Colonic mucosa (tissue), 4 donors: ENCODE results near the gene BATF. TPM values are rescaled to one million over a fixed set of nuclear protein-coding genes. Genes with fewer than 3 reads are reported as not detected.

Experiments
- DNase-seq: peaks from one replicate; pipeline ENCODE4 v3.0.0-alpha.2; 2020
- H3K27ac ChIP-seq: fragments of 200-600 bp; one replicate; pipeline ENCODE4 v1.8.0; 2021
- H3K27me3 ChIP-seq: fragments of 200-600 bp; one replicate; pipeline ENCODE4 v1.8.0; 2021
- H3K36me3 ChIP-seq: fragments of 200-600 bp; one replicate; pipeline ENCODE4 v1.8.0; 2021
- H3K4me1 ChIP-seq: fragments of 200-600 bp; one replicate; pipeline ENCODE4 v1.8.0; 2021; ENCODE audit warnings: mild to moderate bottlenecking
- H3K4me3 ChIP-seq: fragments of 200-600 bp; one replicate; pipeline ENCODE4 v1.8.0; 2021
- H3K9ac ChIP-seq, 2 donors: one replicate each; pipeline ENCODE4 v1.7.0; 2013; ENCODE audit warnings: control low read depth in 2 of 2, low read depth in 2 of 2, low read length in 2 of 2
- H3K9me3 ChIP-seq: fragments of 200-600 bp; one replicate; pipeline ENCODE4 v1.8.0; 2021
- intact Hi-C: fragments of 100-400 bp; cut with DNase I; formaldehyde crosslinking; loops from one replicate; pipeline ENCODE4 v1.14.1; 2022
- total RNA-seq, 2 donors: library from RNA; stranded (reverse); fragmentation: NEBNext Ultra II Directional in 1 of 2; extraction: Animal tissue kit (Norgen Biotek cat#: 25700) in 1 of 2; gene quantifications; one replicate each; pipeline ENCODE4 v1.2.1, GENCODE V29; 2021
- TF ChIP-seq, protein P1 (sequence below): fragments of 200-600 bp; IDR thresholded peaks from one replicate; pipeline ENCODE4 v1.8.0; 2022; ENCODE audit warnings: antibody characterized with exemption, mild to moderate bottlenecking
- donor health status: healthy.
- donor health status: DM: no; HTN: no; CAD: no.
- donor health status: DM: no; HTN: no; CAD: no.

Gene BATF
- total RNA-seq, 2 donors from 2014 or later, result 0.77 to 1.3 TPM

DNA sequence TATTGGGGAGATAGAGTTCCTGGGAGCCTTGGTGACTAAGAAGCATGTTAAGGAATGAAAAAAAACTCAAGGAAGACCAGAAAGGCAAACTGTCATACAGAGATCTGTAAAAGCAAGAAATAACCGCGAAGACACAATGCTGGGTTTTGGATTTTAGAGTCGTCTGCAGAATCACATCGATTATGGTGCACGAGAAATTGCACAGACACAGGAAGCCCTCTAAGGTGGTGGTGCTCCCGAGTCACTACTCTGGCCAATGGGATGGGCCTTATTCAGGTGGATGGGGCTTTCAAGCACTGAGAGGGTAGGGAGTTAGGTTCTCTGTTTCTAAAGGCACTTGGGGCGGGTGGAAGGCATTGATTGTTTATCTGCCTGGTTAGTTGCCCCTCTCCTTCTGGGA, 45.9 kb downstream of the BATF start:
- H3K27me3 ChIP-seq, result no peaks in the 10 kb centered on the region
- no peaks in the 10 kb centered on the region for H3K36me3 ChIP-seq
- no peak overlapping the region for H3K4me3 ChIP-seq
- H3K9me3 ChIP-seq, result no peaks in the 10 kb centered on the region
- intact Hi-C loops, result no loop called here
- no peaks in the 10 kb centered on the region for H3K4me1 ChIP-seq
- DNase-seq, result no peak
- H3K9ac ChIP-seq, result no peak overlapping the region
- TF ChIP-seq, protein P1, sequence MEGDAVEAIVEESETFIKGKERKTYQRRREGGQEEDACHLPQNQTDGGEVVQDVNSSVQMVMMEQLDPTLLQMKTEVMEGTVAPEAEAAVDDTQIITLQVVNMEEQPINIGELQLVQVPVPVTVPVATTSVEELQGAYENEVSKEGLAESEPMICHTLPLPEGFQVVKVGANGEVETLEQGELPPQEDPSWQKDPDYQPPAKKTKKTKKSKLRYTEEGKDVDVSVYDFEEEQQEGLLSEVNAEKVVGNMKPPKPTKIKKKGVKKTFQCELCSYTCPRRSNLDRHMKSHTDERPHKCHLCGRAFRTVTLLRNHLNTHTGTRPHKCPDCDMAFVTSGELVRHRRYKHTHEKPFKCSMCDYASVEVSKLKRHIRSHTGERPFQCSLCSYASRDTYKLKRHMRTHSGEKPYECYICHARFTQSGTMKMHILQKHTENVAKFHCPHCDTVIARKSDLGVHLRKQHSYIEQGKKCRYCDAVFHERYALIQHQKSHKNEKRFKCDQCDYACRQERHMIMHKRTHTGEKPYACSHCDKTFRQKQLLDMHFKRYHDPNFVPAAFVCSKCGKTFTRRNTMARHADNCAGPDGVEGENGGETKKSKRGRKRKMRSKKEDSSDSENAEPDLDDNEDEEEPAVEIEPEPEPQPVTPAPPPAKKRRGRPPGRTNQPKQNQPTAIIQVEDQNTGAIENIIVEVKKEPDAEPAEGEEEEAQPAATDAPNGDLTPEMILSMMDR, result no peak
- H3K27ac ChIP-seq, result no peak overlapping the region

DNA sequence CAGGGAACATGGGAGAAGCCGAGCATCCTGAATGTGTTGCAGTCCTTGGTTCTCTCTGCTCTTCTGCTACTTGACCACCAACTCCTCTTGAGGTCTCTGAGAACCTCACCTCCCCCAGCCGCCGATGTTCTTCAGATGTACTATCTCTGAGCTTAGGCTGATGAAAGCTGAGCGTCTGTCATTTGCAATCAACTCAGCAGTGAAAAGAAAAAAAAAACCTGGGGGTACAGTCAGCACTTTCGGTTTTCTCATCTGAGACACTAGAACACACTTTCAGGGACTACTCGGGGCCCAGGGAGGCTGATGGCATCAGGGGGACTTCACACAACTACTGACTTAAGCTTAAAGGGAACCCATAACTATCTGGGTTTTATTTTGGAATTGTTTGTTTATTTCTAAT, 46.5 kb downstream of the BATF start:
- TF ChIP-seq, protein P1, result no peak
- H3K27me3 ChIP-seq, result no peaks in the 10 kb centered on the region
- H3K36me3 ChIP-seq, result no peaks in the 10 kb centered on the region
- no peaks in the 10 kb centered on the region for H3K4me1 ChIP-seq
- no peak for DNase-seq
- no peak overlapping the region for H3K4me3 ChIP-seq
- H3K27ac ChIP-seq, result no peak overlapping the region
- intact Hi-C loops, result no loop called here
- H3K9me3 ChIP-seq, result no peaks in the 10 kb centered on the region
- H3K9ac ChIP-seq, result no peak overlapping the region

DNA sequence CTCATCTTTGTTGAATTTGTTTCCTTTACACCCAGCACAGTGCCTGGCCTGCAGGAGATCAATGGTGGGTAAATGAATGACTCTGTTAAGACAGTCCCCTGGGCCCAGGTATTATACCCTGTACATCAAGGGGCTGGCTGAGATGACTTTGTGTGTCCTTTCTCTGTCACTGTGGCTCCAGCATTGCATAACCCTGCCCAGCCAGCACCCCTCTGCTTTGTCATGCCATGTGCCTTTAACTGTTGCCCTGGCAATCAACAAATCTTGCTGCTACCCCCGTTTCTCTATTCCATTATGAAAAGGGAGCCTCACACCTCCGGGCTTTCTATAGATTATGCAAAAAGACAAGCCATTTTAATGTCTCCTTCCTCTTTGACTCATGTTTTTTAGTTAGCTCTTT, 48.5 kb downstream of the BATF start:
- DNase-seq, result no peak
- no peaks in the 10 kb centered on the region for H3K27me3 ChIP-seq
- H3K4me1 ChIP-seq, result no peaks in the 10 kb centered on the region
- H3K36me3 ChIP-seq, result no peaks in the 10 kb centered on the region
- intact Hi-C loops, result no loop called here
- H3K9ac ChIP-seq, result no peak overlapping the region
- H3K27ac ChIP-seq, result no peak overlapping the region
- H3K4me3 ChIP-seq, result no peak overlapping the region
- TF ChIP-seq, protein P1, result no peak
- H3K9me3 ChIP-seq, result no peaks in the 10 kb centered on the region

DNA sequence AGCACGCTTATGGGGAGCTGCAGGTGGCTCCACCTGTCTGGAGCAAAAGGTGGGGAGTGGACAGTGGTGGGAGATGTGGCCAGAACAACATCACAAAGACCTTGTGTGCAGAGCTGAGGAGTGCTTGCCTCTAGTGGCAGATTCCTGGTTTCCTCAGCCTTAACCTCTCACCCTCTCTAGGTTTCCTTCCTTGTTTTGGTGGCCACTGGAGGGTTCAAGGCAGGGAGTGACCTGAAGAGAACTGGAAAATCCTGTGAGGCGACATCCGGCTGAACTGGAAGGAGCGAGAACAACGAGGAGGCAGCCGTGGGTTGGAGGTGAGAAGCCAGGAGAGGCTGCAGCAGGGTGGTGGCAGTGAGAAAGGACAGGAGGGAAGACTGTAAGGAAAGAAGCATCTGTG, 49.8 kb downstream of the BATF start:
- Histone ChIP-seq H3K27me3 (no peaks in the 10 kb centered on the region), H3K4me3 (no peak overlapping the region), H3K9me3 (no peaks in the 10 kb centered on the region), H3K9ac (no peak overlapping the region), H3K27ac (no peak overlapping the region), H3K36me3 (no peaks in the 10 kb centered on the region), H3K4me1 (no peaks in the 10 kb centered on the region)
- intact Hi-C loops, result no loop called here
- DNase-seq, result no peak
- TF ChIP-seq, protein P1, result no peak

DNA sequence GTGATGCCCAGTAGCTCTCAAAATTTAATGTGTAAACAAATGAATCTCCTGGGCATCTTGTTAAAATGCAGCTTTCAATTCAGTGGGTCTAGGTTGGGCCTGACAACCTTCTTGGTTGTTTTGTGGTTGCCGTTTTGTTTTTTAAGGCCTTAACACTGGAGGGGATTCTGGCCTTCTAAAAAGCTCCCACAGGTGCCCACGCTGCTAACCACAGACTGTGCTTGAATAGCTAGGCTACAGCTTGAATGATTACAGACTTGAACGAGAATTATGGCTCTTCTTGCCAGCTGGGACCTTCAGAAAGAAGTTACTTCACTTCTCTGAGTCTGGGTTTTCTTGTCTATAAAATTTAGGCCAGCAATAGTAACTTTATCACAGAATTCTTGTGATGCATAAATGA, 54.8 kb downstream of the BATF start:
- Histone ChIP-seq H3K9me3 (no peaks in the 10 kb centered on the region), H3K36me3 (no peaks in the 10 kb centered on the region), H3K27ac (no peak overlapping the region), H3K4me3 (no peak overlapping the region), H3K9ac (no peak overlapping the region), H3K27me3 (no peaks in the 10 kb centered on the region), H3K4me1 (peaks cover 12% of the 10 kb centered on the region)
- TF ChIP-seq, protein P1, result no peak
- intact Hi-C loops, result loop anchor here (2.0 to 5.0 kb wide), 2 partner anchors 78 to 405 kb away; partner anchors contain the start of gene TGFB3
- no peak for DNase-seq
